GM12878 (cell line): ENCODE results near the gene ATP6V0C. TPM values are rescaled to one million over a fixed set of nuclear protein-coding genes. Genes with fewer than 3 reads are reported as not detected.

Experiments
- EGR1 ChIP-seq, 2 experiments: IDR thresholded peaks; 1 replicate in 1 of 2; 2 replicates in 1 of 2; pipeline ENCODE4 v1.6.1; 2011 to 2012; ENCODE audit warnings: low read depth in 2 of 2, low read length in 2 of 2, borderline replicate concordance in 1 of 2, mild to moderate bottlenecking in 1 of 2, moderate library complexity in 1 of 2
- GATAD2B ChIP-seq: fragments of 450-650 bp; conservative IDR thresholded peaks from 2 replicates; pipeline ENCODE4 v1.6.1; 2017; ENCODE audit warnings: low read depth, mild to moderate bottlenecking, moderate library complexity
- HDGF ChIP-seq: fragments of 450-650 bp; IDR thresholded peaks from 2 replicates; pipeline ENCODE4 v1.6.1; 2016; ENCODE audit warnings: antibody characterized with exemption
- NR2F1 ChIP-seq: fragments of 450-650 bp; conservative IDR thresholded peaks from 2 replicates; pipeline ENCODE4 v1.6.1; 2017; ENCODE audit warnings: mild to moderate bottlenecking
- PAX5 ChIP-seq: IDR thresholded peaks from 2 replicates; pipeline ENCODE4 v1.6.1; 2011; ENCODE audit warnings: low read depth, low read length, borderline replicate concordance
- POLR2AphosphoS5 ChIP-seq: IDR thresholded peaks from 2 replicates; pipeline ENCODE4 v1.6.1; 2011; ENCODE audit warnings: mild to moderate bottlenecking, low read length, inconsistent platforms
- RAD51 ChIP-seq: fragments of 450-650 bp; IDR thresholded peaks from 2 replicates; pipeline ENCODE4 v1.6.1; 2016; ENCODE audit warnings: moderate library complexity, mild to moderate bottlenecking, inconsistent platforms
- RB1 ChIP-seq: fragments of 450-650 bp; formaldehyde crosslinking; IDR thresholded peaks from 2 replicates; pipeline ENCODE4 v1.6.1; 2017; ENCODE audit warnings: mild to moderate bottlenecking, borderline replicate concordance
- SUPT20H ChIP-seq: IDR thresholded peaks from 2 replicates; pipeline ENCODE4 v1.6.1; 2011; ENCODE audit warnings: low read depth, mild to moderate bottlenecking, low read length, moderate library complexity, borderline replicate concordance; ENCODE audit not compliant: control insufficient read depth
- polyA plus RNA-seq, 11 experiments: library from polyadenylated mRNA; depleted of rRNA in 4 of 11; unstranded in 6 of 11; stranded (reverse) in 5 of 11; fragments of >200 nt; fragmentation: Nextera tagmentation in 4 of 11; fragmentation: Illumina TruSeq in 1 of 11; extraction: Ambion mirVana in 4 of 11; extraction: Trizol in 1 of 11; gene quantifications; 1 replicate in 1 of 11; 2 replicates in 10 of 11; pipeline versions ENCODE4 v1.2.1 to v1.2.3, GENCODE V29; 2011 to 2016; ENCODE audit warnings: inconsistent platforms in 2 of 11, missing spikeins in 2 of 11, low read depth in 1 of 11
- total RNA-seq, 4 experiments: library from RNA; depleted of rRNA in 3 of 4; stranded (reverse); fragments of >200 nt in 3 of 4; fragmentation: Illumina TruSeq in 1 of 4; extraction: Trizol in 1 of 4; gene quantifications; 2 replicates each; pipeline versions ENCODE4 v1.2.1 to v1.2.3, GENCODE V29; 2013 to 2021
- TF ChIP-seq, protein P1 (sequence below): IDR thresholded peaks from 2 replicates; pipeline ENCODE4 v1.6.1; 2011; ENCODE audit warnings: borderline replicate concordance, low read depth, mild to moderate bottlenecking, moderate library complexity, mixed read lengths, low read length; ENCODE audit not compliant: insufficient read depth; ENCODE audit errors: extremely low read length
- TF ChIP-seq, protein P2 (sequence below): fragments of 450-650 bp; IDR thresholded peaks from 2 replicates; pipeline ENCODE4 v1.6.1; 2017; ENCODE audit warnings: low read depth, mild to moderate bottlenecking, moderate library complexity

Gene ATP6V0C
- total and polyA plus RNA-seq, 10 of the 15 experiments (the other 5 are each of a cell fraction or from before 2014, with no cell fraction given) = 2.4 to 135 (median 18.4) TPM

GRCh38 chr16:2520097-2520783 is 6.5 kb downstream of the ATP6V0C start, which contains the start of gene AMDHD2 (continued):
- TF ChIP-seq, protein P1, sequence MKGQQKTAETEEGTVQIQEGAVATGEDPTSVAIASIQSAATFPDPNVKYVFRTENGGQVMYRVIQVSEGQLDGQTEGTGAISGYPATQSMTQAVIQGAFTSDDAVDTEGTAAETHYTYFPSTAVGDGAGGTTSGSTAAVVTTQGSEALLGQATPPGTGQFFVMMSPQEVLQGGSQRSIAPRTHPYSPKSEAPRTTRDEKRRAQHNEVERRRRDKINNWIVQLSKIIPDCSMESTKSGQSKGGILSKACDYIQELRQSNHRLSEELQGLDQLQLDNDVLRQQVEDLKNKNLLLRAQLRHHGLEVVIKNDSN = peak; percentile 98
- TF ChIP-seq PAX5 (peak; percentile 88), HDGF (no peak), RB1 (peak; percentile 79; the same call in 1 of the 2 replicates), EGR1 (IDR thresholded peaks at IDR 0.05; ENCODE audit: borderline replicate concordance in 1 of 2, low read depth in 2 of 2, low read length in 2 of 2) (peak; percentile 45 to 82), POLR2AphosphoS5 (peak; percentile 88; the same call in 1 of the 2 replicates), NR2F1 (0 out of 2 replicates have a peak, but pooled peaks have one; percentile 30), GATAD2B (no peak), SUPT20H (no peak), RAD51 (peak; percentile 98)
- TF ChIP-seq, protein P2, sequence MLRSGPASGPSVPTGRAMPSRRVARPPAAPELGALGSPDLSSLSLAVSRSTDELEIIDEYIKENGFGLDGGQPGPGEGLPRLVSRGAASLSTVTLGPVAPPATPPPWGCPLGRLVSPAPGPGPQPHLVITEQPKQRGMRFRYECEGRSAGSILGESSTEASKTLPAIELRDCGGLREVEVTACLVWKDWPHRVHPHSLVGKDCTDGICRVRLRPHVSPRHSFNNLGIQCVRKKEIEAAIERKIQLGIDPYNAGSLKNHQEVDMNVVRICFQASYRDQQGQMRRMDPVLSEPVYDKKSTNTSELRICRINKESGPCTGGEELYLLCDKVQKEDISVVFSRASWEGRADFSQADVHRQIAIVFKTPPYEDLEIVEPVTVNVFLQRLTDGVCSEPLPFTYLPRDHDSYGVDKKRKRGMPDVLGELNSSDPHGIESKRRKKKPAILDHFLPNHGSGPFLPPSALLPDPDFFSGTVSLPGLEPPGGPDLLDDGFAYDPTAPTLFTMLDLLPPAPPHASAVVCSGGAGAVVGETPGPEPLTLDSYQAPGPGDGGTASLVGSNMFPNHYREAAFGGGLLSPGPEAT = 0 out of 2 replicates have a peak, but pooled peaks have one; percentile 14
